Measurements from ENCODE around the gene ESCO1.

The ESCO1 gene

GRCh38 chr18:21548647-21549046 is 51.9 kb downstream of the ESCO1 start:
- no peak for DNase-seq
- no peaks in the 10 kb centered on the region for H3K27me3 Mint-ChIP-seq
- peaks cover 0 to 5% of the 10 kb centered on the region in 2 donors for H3K4me1 Mint-ChIP-seq
- ATAC-seq (replicated peaks): no peak
- H3K4me3 Mint-ChIP-seq: no peak overlapping the region
- H3K9me3 Mint-ChIP-seq: peaks cover 4 to 8% of the 10 kb centered on the region in 2 donors
- peaks cover 51 to 56% of the 10 kb centered on the region in 2 donors for H3K36me3 Mint-ChIP-seq
- H3K27ac Mint-ChIP-seq: no peak overlapping the region

DNA sequence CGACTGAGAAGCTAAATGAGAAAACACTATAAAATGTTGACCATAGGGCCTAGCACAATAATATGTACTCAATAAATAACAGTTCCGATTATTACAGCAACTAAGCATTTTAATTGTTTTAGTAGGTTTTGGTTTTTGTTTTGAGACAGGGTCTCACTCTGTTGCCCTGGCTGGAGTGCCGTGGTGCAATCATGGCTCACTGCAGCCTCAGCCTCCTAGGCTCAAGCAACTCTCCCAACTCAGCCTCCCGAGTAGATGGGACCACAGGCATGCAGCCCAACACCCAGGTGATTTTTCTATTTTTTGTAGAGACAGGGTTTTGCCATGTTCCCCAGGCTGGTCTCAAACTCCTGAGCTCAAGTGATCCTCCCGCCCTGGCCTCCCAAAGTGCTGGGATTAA is 54.1 kb downstream of the ESCO1 start:
- ATAC-seq (replicated peaks) (no peak), DNase-seq (no peak)
- no peak overlapping the region for H3K4me3 Mint-ChIP-seq
- H3K9me3 Mint-ChIP-seq: no peaks in the 10 kb centered on the region
- H3K27ac Mint-ChIP-seq: no peak overlapping the region
- H3K27me3 Mint-ChIP-seq: no peaks in the 10 kb centered on the region
- no peaks in the 10 kb centered on the region for H3K4me1 Mint-ChIP-seq
- peaks cover 40 to 47% of the 10 kb centered on the region in 2 donors for H3K36me3 Mint-ChIP-seq

- Mint-ChIP-seq H3K27me3 (no peaks in the 10 kb centered on the region), H3K36me3 (peaks cover 10 to 22% of the 10 kb centered on the region in 2 donors), H3K27ac (no peak overlapping the region), H3K4me3 (no peak overlapping the region), H3K4me1 (no peaks in the 10 kb centered on the region), H3K9me3 (no peaks in the 10 kb centered on the region)
- DNase-seq: no peak
- no peak for ATAC-seq (replicated peaks)
These were observed 62.3 kb downstream of the ESCO1 start for GRCh38 chr18:21538230-21538629.

DNA sequence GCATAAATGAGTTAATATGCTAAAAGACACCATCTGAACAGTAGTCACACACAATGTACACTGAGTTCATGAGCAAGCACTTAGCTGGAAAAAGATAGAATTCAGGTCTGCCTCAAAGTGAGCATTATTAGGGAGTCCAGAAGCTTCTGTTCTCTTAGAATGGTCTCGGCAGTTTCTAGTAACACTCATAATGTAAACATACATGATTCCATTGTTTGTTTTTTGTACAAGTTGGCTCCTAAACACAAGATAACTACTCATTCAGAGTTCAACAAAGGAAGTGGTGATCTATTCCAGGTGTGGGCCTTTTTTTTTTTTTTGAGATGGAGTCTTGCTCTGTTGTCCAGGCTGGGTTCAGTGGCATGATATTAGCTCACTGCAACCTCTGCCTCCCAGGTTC is 66.2 kb downstream of the ESCO1 start:
- Mint-ChIP-seq H3K4me1 (no peaks in the 10 kb centered on the region), H3K36me3 (peaks cover 14 to 28% of the 10 kb centered on the region in 2 donors), H3K27ac (no peak overlapping the region), H3K27me3 (no peaks in the 10 kb centered on the region), H3K4me3 (no peak overlapping the region), H3K9me3 (no peaks in the 10 kb centered on the region)
- ATAC-seq (replicated peaks) (no peak), DNase-seq (no peak)

GRCh38 chr18:21526463-21526862 is 74.0 kb downstream of the ESCO1 start:
- no peaks in the 10 kb centered on the region for H3K27me3 Mint-ChIP-seq
- no peaks in the 10 kb centered on the region for H3K9me3 Mint-ChIP-seq
- DNase-seq (no peak), ATAC-seq (replicated peaks) (no peak)
- H3K4me3 Mint-ChIP-seq: no peak overlapping the region
- H3K4me1 Mint-ChIP-seq: no peaks in the 10 kb centered on the region
- peaks cover 17 to 38% of the 10 kb centered on the region in 2 donors for H3K36me3 Mint-ChIP-seq
- no peak overlapping the region for H3K27ac Mint-ChIP-seq

DNA sequence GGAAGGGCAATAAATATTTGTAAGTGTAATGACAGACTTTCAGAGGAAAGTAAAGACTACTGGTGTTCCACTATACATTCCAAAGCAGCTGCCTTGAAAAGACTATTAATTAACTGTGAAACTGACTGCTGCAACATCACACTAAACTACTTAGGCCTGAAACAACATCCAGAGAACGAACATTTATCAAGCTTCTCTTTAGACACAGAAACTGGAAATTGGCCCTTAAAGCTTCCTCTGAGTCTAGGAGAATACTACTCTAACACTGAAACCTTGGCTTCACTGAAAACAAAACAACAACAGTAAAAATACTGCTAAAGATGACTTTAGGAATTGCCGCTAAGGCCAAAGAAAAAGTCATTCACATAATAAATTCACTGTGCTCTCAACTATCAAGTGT is 74.6 kb downstream of the ESCO1 start:
- DNase-seq: no peak
- Mint-ChIP-seq H3K4me3 (no peak overlapping the region), H3K27ac (no peak overlapping the region), H3K9me3 (no peaks in the 10 kb centered on the region), H3K27me3 (no peaks in the 10 kb centered on the region), H3K36me3 (peaks cover 15 to 38% of the 10 kb centered on the region in 2 donors), H3K4me1 (no peaks in the 10 kb centered on the region)
- no peak for ATAC-seq (replicated peaks)

GRCh38 chr18:21522530-21522929 is 78.0 kb downstream of the ESCO1 start:
- Mint-ChIP-seq H3K27me3 (no peaks in the 10 kb centered on the region), H3K36me3 (peaks cover 19 to 51% of the 10 kb centered on the region in 2 donors), H3K9me3 (no peaks in the 10 kb centered on the region), H3K4me3 (no peak overlapping the region), H3K27ac (no peak overlapping the region), H3K4me1 (no peaks in the 10 kb centered on the region)
- no peak for ATAC-seq (replicated peaks)
- no peak for DNase-seq

- H3K27ac Mint-ChIP-seq: no peak overlapping the region
- no peaks in the 10 kb centered on the region for H3K27me3 Mint-ChIP-seq
- H3K9me3 Mint-ChIP-seq: peaks cover 3 to 5% of the 10 kb centered on the region in 2 donors
- H3K4me1 Mint-ChIP-seq: no peaks in the 10 kb centered on the region
- H3K4me3 Mint-ChIP-seq: no peak overlapping the region
- DNase-seq (no peak), ATAC-seq (replicated peaks) (no peak)
- H3K36me3 Mint-ChIP-seq: peaks cover 29 to 50% of the 10 kb centered on the region in 2 donors
These were observed 86.8 kb downstream of the ESCO1 start for GRCh38 chr18:21513741-21514140.

GRCh38 chr18:21513292-21513691 is 87.2 kb downstream of the ESCO1 start:
- no peaks in the 10 kb centered on the region for H3K27me3 Mint-ChIP-seq
- H3K4me3 Mint-ChIP-seq: no peak overlapping the region
- ATAC-seq (replicated peaks) (no peak), DNase-seq (no peak)
- H3K4me1 Mint-ChIP-seq: no peaks in the 10 kb centered on the region
- no peak overlapping the region for H3K27ac Mint-ChIP-seq
- peaks cover 3 to 5% of the 10 kb centered on the region in 2 donors for H3K9me3 Mint-ChIP-seq
- peaks cover 29 to 48% of the 10 kb centered on the region in 2 donors for H3K36me3 Mint-ChIP-seq

GRCh38 chr18:21509062-21509461 is 91.4 kb downstream of the ESCO1 start:
- H3K27ac Mint-ChIP-seq: no peak overlapping the region
- H3K36me3 Mint-ChIP-seq: peaks cover 18 to 29% of the 10 kb centered on the region in 2 donors
- no peak for DNase-seq

DNA sequence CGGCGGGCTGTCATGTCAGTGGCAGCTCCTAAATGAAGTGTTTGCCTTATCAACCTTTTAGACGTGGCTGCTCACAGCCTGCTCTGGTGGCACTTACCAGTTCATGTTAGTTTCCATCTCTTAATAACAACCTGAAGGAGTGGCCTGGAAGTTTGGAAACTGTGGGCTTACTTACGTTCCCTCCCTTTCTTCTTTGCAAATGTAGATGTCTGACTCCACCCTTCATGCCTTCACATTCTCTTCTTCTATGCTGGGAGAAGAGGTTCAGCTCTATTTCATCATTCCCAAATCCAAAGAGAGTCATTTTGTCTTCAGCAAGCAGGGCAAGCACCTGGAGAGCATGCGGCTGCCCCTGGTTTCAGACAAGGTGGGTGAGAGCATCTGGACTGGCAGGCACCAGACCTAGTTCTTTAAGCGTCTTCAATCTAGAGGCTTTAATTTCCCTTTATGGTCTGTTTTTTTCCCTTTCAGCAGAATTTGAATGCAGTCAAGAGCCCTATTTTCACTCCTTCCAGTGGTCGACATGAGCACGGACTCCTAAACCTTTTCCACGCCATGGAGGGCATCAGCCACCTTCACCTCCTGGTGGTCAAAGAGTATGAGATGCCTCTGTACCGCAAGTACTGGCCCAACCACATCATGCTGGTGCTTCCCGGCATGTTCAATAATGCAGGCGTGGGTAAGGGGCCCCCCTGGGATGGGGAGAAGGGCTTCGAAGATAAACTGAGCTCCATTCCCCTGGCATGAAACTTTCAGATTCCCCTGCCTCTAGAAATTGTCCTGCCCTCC is 92.4 kb downstream of the ESCO1 start:
- no peak for DNase-seq
- H3K27ac Mint-ChIP-seq: no peak overlapping the region
- H3K27me3 Mint-ChIP-seq: no peaks in the 10 kb centered on the region
- no peak overlapping the region for H3K4me3 Mint-ChIP-seq
- no peak for ATAC-seq (replicated peaks)
- H3K36me3 Mint-ChIP-seq: peaks cover 9 to 21% of the 10 kb centered on the region in 2 donors
- no peaks in the 10 kb centered on the region for H3K4me1 Mint-ChIP-seq
- H3K9me3 Mint-ChIP-seq: peaks cover 3 to 5% of the 10 kb centered on the region in 2 donors

More at GRCh38 chr18:21509062-21509461, 91.4 kb downstream of the ESCO1 start:
- peaks cover 3 to 5% of the 10 kb centered on the region in 2 donors for H3K9me3 Mint-ChIP-seq
- no peaks in the 10 kb centered on the region for H3K27me3 Mint-ChIP-seq
- H3K4me3 Mint-ChIP-seq: no peak overlapping the region
- no peak for ATAC-seq (replicated peaks)
- no peaks in the 10 kb centered on the region for H3K4me1 Mint-ChIP-seq

GRCh38 chr18:21502661-21503060 is 97.8 kb downstream of the ESCO1 start:
- H3K4me1 Mint-ChIP-seq: no peaks in the 10 kb centered on the region
- no peaks in the 10 kb centered on the region for H3K27me3 Mint-ChIP-seq
- no peak overlapping the region for H3K4me3 Mint-ChIP-seq
- no peaks in the 10 kb centered on the region for H3K36me3 Mint-ChIP-seq
- DNase-seq (no peak), ATAC-seq (replicated peaks) (no peak)
- no peak overlapping the region for H3K27ac Mint-ChIP-seq
- no peaks in the 10 kb centered on the region for H3K9me3 Mint-ChIP-seq

DNA sequence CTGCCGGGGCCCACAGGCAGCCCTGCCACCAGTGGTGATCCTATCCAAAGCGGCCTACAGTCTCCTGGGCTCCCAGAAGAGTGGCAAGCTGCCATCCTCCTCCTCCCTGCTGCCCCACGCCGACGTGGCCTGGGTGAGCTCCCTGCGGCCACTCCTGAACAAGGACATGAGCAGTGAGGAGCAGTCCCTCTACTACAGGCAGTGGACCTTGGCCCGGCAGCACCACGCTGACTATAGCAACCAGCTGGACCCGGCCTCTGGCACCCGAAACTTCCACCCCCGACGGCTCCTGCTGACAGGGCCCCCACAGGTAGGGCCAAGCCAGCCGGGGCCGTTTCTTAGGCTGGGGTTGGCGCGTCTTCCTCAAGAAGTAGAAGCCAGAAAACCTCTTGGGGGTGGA is 100.5 kb downstream of the ESCO1 start:
- H3K4me3 Mint-ChIP-seq: no peak overlapping the region
- H3K27me3 Mint-ChIP-seq: no peaks in the 10 kb centered on the region
- H3K36me3 Mint-ChIP-seq: no peaks in the 10 kb centered on the region
- ATAC-seq (replicated peaks): no peak
- no peak for DNase-seq
- H3K9me3 Mint-ChIP-seq: no peaks in the 10 kb centered on the region
- no peaks in the 10 kb centered on the region for H3K4me1 Mint-ChIP-seq
- no peak overlapping the region for H3K27ac Mint-ChIP-seq

DNA sequence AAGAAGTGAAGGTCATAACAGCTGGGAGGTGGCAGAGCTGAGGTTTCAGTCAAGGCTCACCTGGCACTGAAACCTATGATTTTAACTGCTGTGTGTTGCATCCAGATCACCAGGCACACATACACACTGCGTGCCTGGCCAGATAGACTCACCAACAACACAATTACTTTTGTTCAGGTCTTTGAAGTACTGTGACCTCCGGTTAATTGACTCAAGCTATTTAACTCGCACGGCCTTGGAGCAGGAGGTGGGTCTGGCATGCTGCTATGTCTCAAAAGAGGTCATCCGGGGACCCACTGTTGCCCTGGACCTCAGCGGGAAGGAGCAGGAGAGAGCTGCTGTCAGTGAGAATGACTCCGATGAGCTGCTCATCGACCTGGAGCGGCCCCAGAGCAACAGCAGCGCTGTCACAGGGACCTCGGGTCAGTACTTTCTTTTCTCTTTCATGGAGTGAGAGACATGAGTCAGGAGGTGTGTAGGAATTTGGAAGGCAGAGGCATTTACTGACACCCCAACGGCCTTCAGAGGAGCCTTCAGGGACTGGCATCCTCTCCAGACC is 104.1 kb downstream of the ESCO1 start:
- H3K27ac Mint-ChIP-seq: no peak overlapping the region
- no peak for ATAC-seq (replicated peaks)
- H3K4me1 Mint-ChIP-seq: no peaks in the 10 kb centered on the region
- H3K9me3 Mint-ChIP-seq: no peaks in the 10 kb centered on the region
- no peaks in the 10 kb centered on the region for H3K27me3 Mint-ChIP-seq
- no peak for DNase-seq
- H3K4me3 Mint-ChIP-seq: no peak overlapping the region
- H3K36me3 Mint-ChIP-seq: no peaks in the 10 kb centered on the region

- DNase-seq: no peak
- H3K27ac Mint-ChIP-seq: no peak overlapping the region
- H3K4me3 Mint-ChIP-seq: no peak overlapping the region
- H3K27me3 Mint-ChIP-seq: peaks cover 0 to 4% of the 10 kb centered on the region in 2 donors
- H3K36me3 Mint-ChIP-seq: no peaks in the 10 kb centered on the region
- ATAC-seq (replicated peaks): no peak
- no peaks in the 10 kb centered on the region for H3K4me1 Mint-ChIP-seq
- no peaks in the 10 kb centered on the region for H3K9me3 Mint-ChIP-seq
These were observed 109.8 kb downstream of the ESCO1 start for GRCh38 chr18:21490748-21491147.

Measured in stimulated activated naive B cell treated with anti-CD40 and anti-IgM and Interleukin-4, amounts not matched to agents 10 μg/mL and 1 μg/mL and 100 μg/mL, for 72 hours (primary cell).